ENCODE data around the gene CASK.

- TF ChIP-seq CTCF (IDR thresholded peaks at IDR 0.05 in 2 of 3, conservative IDR thresholded peaks at IDR 0.05 in 1 of 3; ENCODE audit: insufficient read depth in 2 of 3, low read depth in 1 of 3, low read length in 3 of 3) (no peak), CSDE1 (IDR thresholded peaks at IDR 0.05) (no peak), HCFC1 (IDR thresholded peaks at IDR 0.05; ENCODE audit: low read depth, low read length) (no peak), CHD2 (IDR thresholded peaks at IDR 0.05; ENCODE audit: low read depth, low read length) (no peak), FOS (IDR thresholded peaks at IDR 0.05; ENCODE audit: extremely low read depth, insufficient read length) (no peak)
Measured at GRCh38 chrX:41906515-41907187, 16.7 kb downstream of the CASK start.
